HEK293 (cell line): ENCODE results near the gene CACNA1C.

ENCODE experiments used
- CTCF ChIA-PET: fragments of 350-600 bp; formaldehyde crosslinking; extraction: SDS; loops from one replicate; lab custom pipeline; 2021; ENCODE audit warnings: antibody characterized with exemption; lab: Yijun Ruan, JAX
- POLR2A ChIA-PET: fragments of 300-600 bp; formaldehyde crosslinking; extraction: SDS; loops from one replicate; lab custom pipeline; 2020; ENCODE audit warnings: antibody characterized with exemption, inconsistent platforms; lab: Yijun Ruan, JAX
- H3K27ac ChIP-seq: fragments of 200-500 bp; sonication (Bioruptor generic); 2 replicates; pipeline ENCODE4 v1.5.1; 2014; ENCODE audit warnings: low read depth, low read length, control low read depth, inconsistent platforms; ENCODE audit errors: extremely low read depth
- H3K36me3 ChIP-seq, 2 experiments: fragments of 200-500 bp in 1 of 2; sonication (Bioruptor generic) in 1 of 2; 1 replicate in 1 of 2; 2 replicates in 1 of 2; pipeline ENCODE4 v1.5.1; 2014 to 2017; ENCODE audit warnings: inconsistent platforms in 2 of 2, low read length in 2 of 2; ENCODE audit not compliant: control insufficient read depth in 2 of 2, insufficient read depth in 1 of 2
- H3K4me1 ChIP-seq: fragments of 200-500 bp; sonication (Bioruptor generic); 2 replicates; pipeline ENCODE4 v1.5.1; 2014; ENCODE audit warnings: mild to moderate bottlenecking, low read length, inconsistent platforms; ENCODE audit not compliant: control insufficient read depth, insufficient read depth
- H3K4me3 ChIP-seq: 2 replicates; pipeline ENCODE4 v1.5.1; 2011; ENCODE audit warnings: low read depth, mild to moderate bottlenecking, control low read depth, low read length, moderate library complexity
- H3K9me3 ChIP-seq: fragments of 200-500 bp; sonication (Bioruptor generic); 2 replicates; pipeline ENCODE4 v1.5.1; 2014; ENCODE audit warnings: low read depth, low read length, inconsistent platforms; ENCODE audit not compliant: control insufficient read depth, insufficient read depth
- ELK4 ChIP-seq: IDR thresholded peaks from 2 replicates; pipeline ENCODE4 v1.6.1; 2011; ENCODE audit warnings: mild to moderate bottlenecking, low read depth, low read length, borderline replicate concordance
- FEZF1 ChIP-seq: fragments of 450-650 bp; formaldehyde crosslinking; IDR thresholded peaks from 2 replicates; pipeline ENCODE4 v1.5.1; 2016; ENCODE audit warnings: missing biosample characterization, missing genetic modification characterization
- MYNN ChIP-seq: fragments of 450-650 bp; formaldehyde crosslinking; IDR thresholded peaks from 2 replicates; pipeline ENCODE4 v1.5.1; 2016; ENCODE audit warnings: missing biosample characterization, missing genetic modification characterization, borderline replicate concordance
- PATZ1 ChIP-seq: fragments of 450-650 bp; formaldehyde crosslinking; IDR thresholded peaks from 2 replicates; pipeline ENCODE4 v1.5.1; 2016; ENCODE audit warnings: missing biosample characterization, missing genetic modification characterization
- SP2 ChIP-seq: fragments of 450-650 bp; formaldehyde crosslinking; IDR thresholded peaks from 2 replicates; pipeline ENCODE4 v1.5.1; 2016; ENCODE audit warnings: missing biosample characterization, missing genetic modification characterization
- ZBTB20 ChIP-seq: fragments of 450-650 bp; formaldehyde crosslinking; IDR thresholded peaks from 2 replicates; pipeline ENCODE4 v1.5.1; 2016; ENCODE audit warnings: missing biosample characterization, missing genetic modification characterization
- ZBTB48 ChIP-seq: fragments of 450-650 bp; formaldehyde crosslinking; IDR thresholded peaks from 2 replicates; pipeline ENCODE4 v1.5.1; 2016; ENCODE audit warnings: missing biosample characterization, missing genetic modification characterization
- ZFP3 ChIP-seq: fragments of 450-650 bp; formaldehyde crosslinking; IDR thresholded peaks from 2 replicates; pipeline ENCODE4 v1.5.1; 2016; ENCODE audit warnings: low read depth, missing biosample characterization, missing genetic modification characterization
- ZNF114 ChIP-seq: fragments of 450-650 bp; formaldehyde crosslinking; IDR thresholded peaks from 2 replicates; pipeline ENCODE4 v1.5.0; 2017; ENCODE audit warnings: missing biosample characterization, missing genetic modification characterization
- ZNF121 ChIP-seq: fragments of 450-650 bp; formaldehyde crosslinking; IDR thresholded peaks from 2 replicates; pipeline ENCODE4 v1.5.1; 2016; ENCODE audit warnings: missing biosample characterization, missing genetic modification characterization
- ZNF132 ChIP-seq: fragments of 450-650 bp; formaldehyde crosslinking; IDR thresholded peaks from 2 replicates; pipeline ENCODE4 v1.5.1; 2017; ENCODE audit warnings: missing biosample characterization, missing genetic modification characterization, borderline replicate concordance
- ZNF211 ChIP-seq: fragments of 450-650 bp; formaldehyde crosslinking; IDR thresholded peaks from 2 replicates; pipeline ENCODE4 v1.5.1; 2016; ENCODE audit warnings: low read depth, missing biosample characterization, missing genetic modification characterization
- ZNF311 ChIP-seq: fragments of 450-650 bp; formaldehyde crosslinking; IDR thresholded peaks from 2 replicates; pipeline ENCODE4 v1.5.1; 2017; ENCODE audit warnings: missing biosample characterization, missing genetic modification characterization, borderline replicate concordance
- ZNF354C ChIP-seq: fragments of 450-650 bp; formaldehyde crosslinking; IDR thresholded peaks from 2 replicates; pipeline ENCODE4 v1.5.1; 2016; ENCODE audit warnings: missing biosample characterization, missing genetic modification characterization, low read depth, borderline replicate concordance
- ZNF391 ChIP-seq: fragments of 450-650 bp; formaldehyde crosslinking; IDR thresholded peaks from 2 replicates; pipeline ENCODE4 v1.5.1; 2016; ENCODE audit warnings: low read depth, missing biosample characterization, missing genetic modification characterization, borderline replicate concordance
- ZNF394 ChIP-seq: fragments of 450-650 bp; formaldehyde crosslinking; IDR thresholded peaks from 2 replicates; pipeline ENCODE4 v1.5.1; 2016; ENCODE audit warnings: missing biosample characterization, missing genetic modification characterization, mild to moderate bottlenecking, moderate library complexity, borderline replicate concordance
- ZNF473 ChIP-seq: fragments of 450-650 bp; formaldehyde crosslinking; IDR thresholded peaks from 2 replicates; pipeline ENCODE4 v1.5.1; 2017; ENCODE audit warnings: missing biosample characterization, missing genetic modification characterization
- ZNF623 ChIP-seq: fragments of 450-650 bp; formaldehyde crosslinking; IDR thresholded peaks from 2 replicates; pipeline ENCODE4 v1.5.1; 2016; ENCODE audit warnings: missing biosample characterization, missing genetic modification characterization
- ZNF654 ChIP-seq: fragments of 450-650 bp; formaldehyde crosslinking; IDR thresholded peaks from 2 replicates; pipeline ENCODE4 v1.5.1; 2016; ENCODE audit warnings: low read depth, missing biosample characterization, missing genetic modification characterization
- ZNF664 ChIP-seq: fragments of 450-650 bp; formaldehyde crosslinking; IDR thresholded peaks from 2 replicates; pipeline ENCODE4 v1.5.1; 2016; ENCODE audit warnings: missing biosample characterization, missing genetic modification characterization
- ZNF776 ChIP-seq: fragments of 450-650 bp; formaldehyde crosslinking; IDR thresholded peaks from 2 replicates; pipeline ENCODE4 v1.5.0; 2017; ENCODE audit warnings: missing biosample characterization, missing genetic modification characterization, borderline replicate concordance
- ZNF837 ChIP-seq: fragments of 450-650 bp; formaldehyde crosslinking; IDR thresholded peaks from 2 replicates; pipeline ENCODE4 v1.5.1; 2016; ENCODE audit warnings: missing biosample characterization, missing genetic modification characterization
- ZNF843 ChIP-seq: fragments of 450-650 bp; formaldehyde crosslinking; IDR thresholded peaks from 2 replicates; pipeline ENCODE4 v1.5.1; 2016; ENCODE audit warnings: missing biosample characterization, missing genetic modification characterization
- TF ChIP-seq, protein P1 (sequence below): fragments of 450-650 bp; formaldehyde crosslinking; IDR thresholded peaks from 2 replicates; pipeline ENCODE4 v1.5.1; 2016; ENCODE audit warnings: missing biosample characterization, missing genetic modification characterization, borderline replicate concordance

Gene CACNA1C

DNA sequence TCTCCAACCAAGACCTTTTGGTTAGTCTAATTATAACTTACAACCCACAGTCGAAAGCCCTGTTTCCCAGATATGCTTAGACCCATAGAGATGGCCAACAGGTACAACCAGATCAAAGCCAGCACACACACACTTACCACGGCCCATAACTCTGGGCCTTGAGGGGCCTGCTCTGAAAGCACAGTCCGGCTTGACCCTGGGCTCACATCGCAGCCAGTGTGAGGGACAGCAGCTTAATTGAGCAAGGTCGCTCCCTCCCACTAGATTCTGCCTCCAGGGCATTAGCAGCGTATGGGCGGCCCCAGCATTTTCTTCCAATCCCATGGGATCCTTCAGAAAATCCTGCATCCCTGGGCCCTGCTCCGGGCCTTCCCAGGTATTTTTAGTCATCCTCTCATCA lies 584.6 kb downstream of the CACNA1C start:
- no peak overlapping the region for H3K4me3 ChIP-seq
- ChIA-PET POLR2A (no interaction called here), CTCF (no interaction called here)
- H3K36me3 ChIP-seq, result no peaks in the 10 kb centered on the region
- no peak overlapping the region for H3K27ac ChIP-seq
- no peaks in the 10 kb centered on the region for H3K9me3 ChIP-seq
- no peaks in the 10 kb centered on the region; the same call in 1 of the 2 replicates for H3K4me1 ChIP-seq
- TF ChIP-seq SP2 (tag by site-specific recombination), result no peak
- TF ChIP-seq ZNF132 (tag by site-specific recombination), result no peak
- no peak for TF ChIP-seq ZNF211 (tag by site-specific recombination)

DNA sequence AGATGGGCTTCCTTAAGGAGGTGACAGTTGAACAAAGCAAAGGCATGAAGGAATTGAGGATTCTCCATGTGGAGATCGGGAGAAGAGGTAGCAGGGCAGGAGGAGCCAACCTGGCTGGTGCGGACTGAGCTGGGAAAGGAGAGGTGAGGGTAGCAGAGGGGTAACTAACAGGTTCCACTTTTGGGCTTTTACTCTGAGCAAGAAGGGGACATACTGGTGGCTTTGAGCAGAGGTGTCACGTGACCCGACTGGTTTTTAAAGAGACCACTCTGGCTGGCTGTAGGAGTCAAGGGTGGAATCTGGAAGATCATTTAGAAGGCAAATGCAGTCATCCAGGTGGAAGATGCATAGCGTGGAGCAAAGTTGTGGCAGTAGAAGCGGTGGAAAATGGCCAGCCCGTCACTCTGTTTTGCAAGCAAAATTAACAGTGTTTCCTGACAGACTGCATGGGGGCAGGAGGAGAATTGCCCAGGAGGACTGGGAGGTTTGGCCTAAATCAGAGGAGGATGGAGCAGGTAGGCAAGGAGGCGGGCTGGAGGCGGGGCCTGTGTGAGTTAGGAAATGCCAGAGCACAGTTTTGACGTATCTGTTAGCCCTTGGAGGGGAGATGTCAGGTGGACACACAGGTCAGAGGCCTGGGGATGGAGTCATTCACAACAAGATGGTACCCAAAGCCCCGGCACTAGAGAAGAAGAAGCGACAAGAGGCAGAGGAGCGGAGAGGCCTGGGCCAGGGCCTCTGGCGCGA lies 585.7 kb downstream of the CACNA1C start:
- POLR2A ChIA-PET, result no interaction called here
- CTCF ChIA-PET, result interaction anchor here (0.7 kb wide), 1 partner anchor 23 kb away, joined by 3 read pairs; no protein-coding TSS in a partner anchor
- TF ChIP-seq ZNF654 (no peak), MYNN (tag by site-specific recombination) (no peak), ZFP3 (tag by site-specific recombination) (no peak), ZNF664 (tag by site-specific recombination) (no peak), ZNF394 (no peak), ZBTB20 (tag by site-specific recombination) (no peak), ZNF837 (tag by site-specific recombination) (no peak), ZNF623 (tag by site-specific recombination) (no peak), ZBTB48 (tag by site-specific recombination) (no peak), ZNF354C (tag by site-specific recombination) (no peak), ZNF473 (tag by site-specific recombination) (no peak), ZNF121 (tag by site-specific recombination) (no peak)

DNA sequence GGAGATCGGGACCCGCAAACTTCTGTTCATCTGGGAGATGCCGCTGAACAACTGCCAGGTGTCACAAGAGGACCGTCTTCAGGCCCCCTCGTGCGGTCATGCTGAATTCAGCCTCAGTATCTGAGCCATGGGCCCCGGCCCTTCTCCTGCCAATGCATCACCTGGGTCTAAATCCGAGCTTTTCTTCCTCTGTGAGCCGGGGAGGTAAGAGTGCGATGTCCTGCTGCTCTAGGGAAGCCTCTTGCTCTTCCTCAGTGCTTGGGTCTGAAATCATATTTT lies 586.2 kb downstream of the CACNA1C start:
- Histone ChIP-seq H3K36me3 (no peaks in the 10 kb centered on the region), H3K4me3 (no peak overlapping the region), H3K4me1 (no peaks in the 10 kb centered on the region; the same call in 1 of the 2 replicates), H3K27ac (no peak overlapping the region), H3K9me3 (no peaks in the 10 kb centered on the region)
- ChIA-PET CTCF (no interaction called here), POLR2A (no interaction called here)
- TF ChIP-seq ZNF654, result no peak
- TF ChIP-seq PATZ1 (tag by site-specific recombination), result no peak
- TF ChIP-seq ELK4, result no peak
- no peak for TF ChIP-seq FEZF1 (tag by site-specific recombination)
- TF ChIP-seq ZNF776, result no peak
- no peak for TF ChIP-seq ZNF391
- no peak for TF ChIP-seq ZNF114 (tag by site-specific recombination)
- TF ChIP-seq ZNF311 (tag by site-specific recombination), result no peak
- TF ChIP-seq, protein P1, sequence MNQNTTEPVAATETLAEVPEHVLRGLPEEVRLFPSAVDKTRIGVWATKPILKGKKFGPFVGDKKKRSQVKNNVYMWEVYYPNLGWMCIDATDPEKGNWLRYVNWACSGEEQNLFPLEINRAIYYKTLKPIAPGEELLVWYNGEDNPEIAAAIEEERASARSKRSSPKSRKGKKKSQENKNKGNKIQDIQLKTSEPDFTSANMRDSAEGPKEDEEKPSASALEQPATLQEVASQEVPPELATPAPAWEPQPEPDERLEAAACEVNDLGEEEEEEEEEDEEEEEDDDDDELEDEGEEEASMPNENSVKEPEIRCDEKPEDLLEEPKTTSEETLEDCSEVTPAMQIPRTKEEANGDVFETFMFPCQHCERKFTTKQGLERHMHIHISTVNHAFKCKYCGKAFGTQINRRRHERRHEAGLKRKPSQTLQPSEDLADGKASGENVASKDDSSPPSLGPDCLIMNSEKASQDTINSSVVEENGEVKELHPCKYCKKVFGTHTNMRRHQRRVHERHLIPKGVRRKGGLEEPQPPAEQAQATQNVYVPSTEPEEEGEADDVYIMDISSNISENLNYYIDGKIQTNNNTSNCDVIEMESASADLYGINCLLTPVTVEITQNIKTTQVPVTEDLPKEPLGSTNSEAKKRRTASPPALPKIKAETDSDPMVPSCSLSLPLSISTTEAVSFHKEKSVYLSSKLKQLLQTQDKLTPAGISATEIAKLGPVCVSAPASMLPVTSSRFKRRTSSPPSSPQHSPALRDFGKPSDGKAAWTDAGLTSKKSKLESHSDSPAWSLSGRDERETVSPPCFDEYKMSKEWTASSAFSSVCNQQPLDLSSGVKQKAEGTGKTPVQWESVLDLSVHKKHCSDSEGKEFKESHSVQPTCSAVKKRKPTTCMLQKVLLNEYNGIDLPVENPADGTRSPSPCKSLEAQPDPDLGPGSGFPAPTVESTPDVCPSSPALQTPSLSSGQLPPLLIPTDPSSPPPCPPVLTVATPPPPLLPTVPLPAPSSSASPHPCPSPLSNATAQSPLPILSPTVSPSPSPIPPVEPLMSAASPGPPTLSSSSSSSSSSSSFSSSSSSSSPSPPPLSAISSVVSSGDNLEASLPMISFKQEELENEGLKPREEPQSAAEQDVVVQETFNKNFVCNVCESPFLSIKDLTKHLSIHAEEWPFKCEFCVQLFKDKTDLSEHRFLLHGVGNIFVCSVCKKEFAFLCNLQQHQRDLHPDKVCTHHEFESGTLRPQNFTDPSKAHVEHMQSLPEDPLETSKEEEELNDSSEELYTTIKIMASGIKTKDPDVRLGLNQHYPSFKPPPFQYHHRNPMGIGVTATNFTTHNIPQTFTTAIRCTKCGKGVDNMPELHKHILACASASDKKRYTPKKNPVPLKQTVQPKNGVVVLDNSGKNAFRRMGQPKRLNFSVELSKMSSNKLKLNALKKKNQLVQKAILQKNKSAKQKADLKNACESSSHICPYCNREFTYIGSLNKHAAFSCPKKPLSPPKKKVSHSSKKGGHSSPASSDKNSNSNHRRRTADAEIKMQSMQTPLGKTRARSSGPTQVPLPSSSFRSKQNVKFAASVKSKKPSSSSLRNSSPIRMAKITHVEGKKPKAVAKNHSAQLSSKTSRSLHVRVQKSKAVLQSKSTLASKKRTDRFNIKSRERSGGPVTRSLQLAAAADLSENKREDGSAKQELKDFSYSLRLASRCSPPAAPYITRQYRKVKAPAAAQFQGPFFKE (tag by site-specific recombination), result no peak
- no peak for TF ChIP-seq ZNF211 (tag by site-specific recombination)
- no peak for TF ChIP-seq ZNF843

More for the DNA sequence above, 585.7 kb downstream of the CACNA1C start:
- Histone ChIP-seq H3K27ac (no peak overlapping the region), H3K9me3 (no peaks in the 10 kb centered on the region), H3K4me3 (no peak overlapping the region), H3K4me1 (no peaks in the 10 kb centered on the region; the same call in 1 of the 2 replicates), H3K36me3 (no peaks in the 10 kb centered on the region)
